Keratinocyte (primary cell): Measurements from ENCODE around the gene LIMS4. TPM values are rescaled to one million over a fixed set of nuclear protein-coding genes. Genes with fewer than 3 reads are reported as not detected.

Experiments used
- polyA plus RNA-seq, 5 experiments: library from polyadenylated mRNA; depleted of rRNA in 3 of 5; stranded (reverse) in 3 of 5; stranded (forward) in 1 of 5; unstranded in 1 of 5; fragments of >200 nt; gene quantifications; 1 replicate in 1 of 5; 2 replicates in 3 of 5; 3 replicates in 1 of 5; pipeline versions ENCODE4 v1.2.1 to v1.2.3, GENCODE V29; 2011 to 2012; ENCODE audit warnings: missing spikeins in 2 of 5, low read depth in 1 of 5, low replicate concordance in 1 of 5
- small RNA-seq, 3 experiments: library from RNA; depleted of rRNA; stranded (forward); fragments of <200 nt; gene quantifications; one replicate each; pipeline ENCODE3, GENCODE V24; 2012; ENCODE audit warnings: low read depth in 3 of 3, low replicate concordance in 1 of 3; ENCODE audit not compliant: insufficient read length in 3 of 3

LIMS4 gene
- polyA plus RNA-seq, 1 donor (not counting 4 experiments of a cell fraction or from before 2014, with no cell fraction given): 0.58 TPM

Small RNA genes within 50 kb of the gene (small RNA-seq; reads per million reads assigned to genes)
- gene AC108938.1: 0 reads per million in 3 experiments

Other genes with a start within 250 kb of the LIMS4 start
- 6.3 to 15.6 TPM (median 8.5 TPM) in 3 replicates for gene RGPD6, start 104.4 kb upstream of the LIMS4 start, polyA plus RNA-seq
- 3.8 to 24.7 TPM (median 16.4 TPM) in 3 replicates for gene BUB1, start 205.2 kb upstream of the LIMS4 start, polyA plus RNA-seq